Left cardiac atrium (tissue), 4 donors: ENCODE data around the gene DOCK10. TPM values are rescaled to one million over a fixed set of nuclear protein-coding genes. Genes with fewer than 3 reads are reported as not detected.

Experiments
- ATAC-seq, 2 donors: fragments of 200-7000 bp; cut with Tn5 transposase; one replicate each; pipeline ENCODE4 v1.9.1; 2020; ENCODE audit warnings: mild to moderate bottlenecking in 2 of 2, moderate library complexity in 2 of 2
- DNase-seq: peaks from one replicate; pipeline ENCODE4 v3.0.0-alpha.2; 2020
- intact Hi-C, 2 donors: fragments of 100-400 bp; cut with DNase I; formaldehyde crosslinking; loops; one replicate each; pipeline versions ENCODE4 v1.14.1 to v1.15.1; 2022 to 2023
- total RNA-seq, 2 donors: library from RNA; stranded (reverse); fragmentation: NEBNext Ultra II Directional; extraction: Animal tissue kit (Norgen Biotek cat#: 25700); gene quantifications; one replicate each; pipeline ENCODE4 v1.2.1, GENCODE V29; 2021
- donor health status: DM: no; HTN: yes; CAD: no.
- donor health status: DM: no; HTN: yes; CAD: no; lungs with severe emphysema.
- donor health status: DM: yes; HTN: yes; CAD: no.
- donor health status: Dilated cardiomyopathy.

Gene DOCK10
- total RNA-seq, 2 donors from 2014 or later, result 4.2 to 5.0 TPM

GRCh38 chr2:225020168-225020849, 22.0 kb downstream of the DOCK10 start:
- DNase-seq (no peak), ATAC-seq (no peak)
- intact Hi-C loops, result no loop called here

DNA sequence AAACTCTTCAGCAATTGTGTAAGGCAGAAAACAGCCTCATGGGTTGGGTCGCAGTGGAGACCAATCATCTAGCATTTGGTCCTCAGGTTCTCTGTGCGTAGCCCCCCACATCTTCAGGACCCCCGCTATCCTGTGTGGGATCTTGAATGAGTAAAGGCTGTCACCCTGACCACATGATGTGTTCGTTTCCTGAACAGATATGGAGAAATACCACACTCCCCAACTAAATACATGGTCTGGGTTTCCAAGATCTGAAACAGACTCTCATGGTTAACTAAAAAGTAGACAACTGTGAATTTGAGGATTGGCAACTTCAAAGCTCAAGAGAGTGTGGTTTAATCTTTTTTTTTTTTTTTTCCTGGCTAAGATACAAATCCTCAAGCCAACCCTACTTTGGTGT, 23.2 kb downstream of the DOCK10 start:
- intact Hi-C loops, result no loop called here
- DNase-seq, result no peak
- no peak for ATAC-seq

DNA sequence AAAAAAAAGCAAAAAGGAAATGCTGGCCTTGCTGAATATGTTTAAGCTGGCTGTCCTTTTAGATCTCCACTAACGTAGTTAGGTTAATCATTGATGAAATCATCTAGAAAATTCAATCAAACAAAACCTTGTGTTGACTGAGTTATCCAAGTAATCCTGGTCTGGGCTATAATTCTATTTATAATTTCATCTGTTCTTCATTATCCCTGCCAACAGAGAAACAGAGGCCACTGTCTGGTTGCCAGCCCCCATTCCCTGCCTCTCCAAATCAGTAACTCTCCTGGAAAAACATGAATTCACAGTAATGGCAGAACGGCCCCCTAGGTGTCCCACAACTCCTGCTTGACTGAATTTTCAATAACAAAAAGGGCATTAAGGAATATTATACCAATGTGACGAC, 24.6 kb downstream of the DOCK10 start:
- intact Hi-C loops, result no loop called here
- DNase-seq (no peak), ATAC-seq (no peak)

DNA sequence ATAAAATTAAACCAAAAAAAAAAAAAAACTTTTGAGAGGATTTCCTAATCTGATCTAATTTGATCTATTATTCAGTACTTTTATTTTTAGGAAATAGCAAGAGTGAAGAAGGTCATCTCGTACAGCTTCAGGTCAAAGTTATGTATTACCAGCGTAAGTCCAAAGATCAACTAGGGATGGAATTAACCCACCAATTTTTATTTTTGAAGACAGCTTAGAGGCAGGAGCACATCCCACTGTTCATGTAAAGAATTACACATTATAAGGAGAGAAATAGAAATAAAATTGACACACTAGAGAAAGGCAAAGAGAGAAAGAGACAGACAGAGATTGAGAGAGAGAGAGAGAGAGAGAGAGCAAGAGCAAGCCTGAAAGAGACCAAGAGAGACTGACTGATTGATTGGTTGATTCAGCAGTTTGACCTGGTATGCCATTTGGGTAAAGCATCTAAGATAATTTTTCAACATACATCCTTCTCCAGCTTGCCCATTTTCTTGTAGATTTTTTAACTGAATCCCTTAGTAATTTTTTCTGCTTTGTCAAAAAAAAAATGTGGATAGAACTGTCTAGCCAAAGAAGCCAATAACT, 25.1 kb downstream of the DOCK10 start:
- intact Hi-C loops, result no loop called here
- no peak for ATAC-seq
- DNase-seq, result no peak

GRCh38 chr2:225013425-225014365, 28.6 kb downstream of the DOCK10 start:
- ATAC-seq (no peak), DNase-seq (no peak)
- intact Hi-C loops, result no loop called here

GRCh38 chr2:225011585-225011984, 30.7 kb downstream of the DOCK10 start:
- intact Hi-C loops, result no loop called here
- no peak for ATAC-seq
- DNase-seq, result no peak

DNA sequence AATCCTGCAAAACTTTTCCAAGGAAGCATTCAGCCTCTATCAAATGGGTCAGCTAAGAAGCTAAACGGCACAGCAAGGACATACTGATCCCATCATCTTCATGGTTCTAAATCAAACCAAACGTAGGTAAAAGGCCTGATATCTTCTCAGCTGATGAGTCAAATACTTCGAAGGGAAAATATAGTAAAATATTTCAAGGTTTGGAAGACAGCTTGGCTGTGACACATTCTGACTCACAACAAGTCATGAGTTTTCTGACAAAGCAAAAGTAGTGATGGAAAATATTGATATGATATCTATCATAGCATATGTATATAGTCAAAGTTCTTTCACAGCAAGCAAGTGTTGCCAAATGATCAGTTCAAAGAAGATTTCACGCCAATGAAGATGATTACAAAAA, 31.5 kb downstream of the DOCK10 start:
- intact Hi-C loops, result no loop called here
- DNase-seq (no peak), ATAC-seq (no peak)

DNA sequence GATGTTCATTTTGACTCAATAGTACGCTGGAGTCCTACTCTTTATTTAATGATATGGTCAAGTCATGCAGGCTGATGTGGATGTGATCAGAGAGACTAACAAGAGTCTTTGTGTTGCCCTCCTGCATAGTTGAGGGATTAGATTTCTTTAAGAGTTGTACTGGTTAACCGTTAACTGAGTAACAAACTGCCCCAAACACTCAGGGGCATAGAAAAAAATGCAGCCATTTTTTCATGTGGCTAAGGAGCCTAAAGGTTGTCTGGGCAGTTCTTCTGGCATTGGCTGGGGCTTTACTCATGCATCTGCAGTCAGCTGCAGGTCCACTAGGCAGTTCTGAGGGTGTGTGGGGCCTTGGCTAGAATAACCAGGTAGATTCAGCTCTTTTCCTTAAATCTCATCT, 32.5 kb downstream of the DOCK10 start:
- DNase-seq (no peak), ATAC-seq (no peak)
- intact Hi-C loops, result no loop called here

DNA sequence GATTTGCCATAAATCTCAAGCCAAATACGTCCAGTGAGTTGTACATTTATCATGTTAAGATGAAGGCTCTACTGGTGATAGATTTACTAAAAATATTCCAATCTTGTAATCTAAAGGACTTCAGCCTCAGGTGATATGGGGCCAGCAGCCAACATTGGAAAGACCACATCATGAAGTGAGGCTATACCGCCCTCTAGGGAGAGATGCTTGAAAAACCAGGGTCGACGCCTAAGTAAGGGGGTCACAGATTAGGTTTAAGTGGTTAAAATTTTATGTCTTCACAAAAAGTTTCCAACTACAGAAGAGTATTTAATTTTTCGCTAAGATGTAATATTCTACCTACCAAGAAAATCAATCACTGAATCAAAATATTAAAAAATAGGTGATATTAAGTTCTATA, 33.3 kb downstream of the DOCK10 start:
- ATAC-seq (no peak), DNase-seq (no peak)
- intact Hi-C loops, result no loop called here

- no peak for DNase-seq
- intact Hi-C loops, result no loop called here
- ATAC-seq, result no peak
Measured at GRCh38 chr2:225008179-225008856, 34.0 kb downstream of the DOCK10 start.

- no peak for DNase-seq
- ATAC-seq, result no peak
- intact Hi-C loops, result no loop called here
Measured at GRCh38 chr2:225006730-225007129, 35.5 kb downstream of the DOCK10 start.

GRCh38 chr2:225004597-225004996, 37.7 kb downstream of the DOCK10 start:
- intact Hi-C loops, result no loop called here
- DNase-seq (no peak), ATAC-seq (no peak)

DNA sequence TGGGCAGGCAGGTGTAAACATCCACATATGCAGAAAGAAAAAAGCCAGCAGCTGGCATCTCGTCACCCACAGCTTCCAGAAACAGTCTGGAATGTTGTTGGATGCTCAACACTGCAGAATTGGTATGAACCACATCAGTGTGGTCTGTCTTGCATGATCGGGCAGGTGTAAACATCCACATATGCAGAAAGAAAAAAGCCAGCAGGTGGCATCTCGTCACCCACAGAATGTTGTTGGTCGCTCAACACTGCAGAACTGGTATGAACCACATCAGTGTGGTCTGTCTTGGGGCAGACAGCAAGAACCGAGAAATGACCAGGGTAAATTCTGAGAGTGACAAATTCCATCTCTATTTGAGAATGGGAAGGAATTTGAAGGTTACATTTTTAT, 39.6 kb downstream of the DOCK10 start:
- DNase-seq (no peak), ATAC-seq (no peak)
- intact Hi-C loops, result no loop called here

DNA sequence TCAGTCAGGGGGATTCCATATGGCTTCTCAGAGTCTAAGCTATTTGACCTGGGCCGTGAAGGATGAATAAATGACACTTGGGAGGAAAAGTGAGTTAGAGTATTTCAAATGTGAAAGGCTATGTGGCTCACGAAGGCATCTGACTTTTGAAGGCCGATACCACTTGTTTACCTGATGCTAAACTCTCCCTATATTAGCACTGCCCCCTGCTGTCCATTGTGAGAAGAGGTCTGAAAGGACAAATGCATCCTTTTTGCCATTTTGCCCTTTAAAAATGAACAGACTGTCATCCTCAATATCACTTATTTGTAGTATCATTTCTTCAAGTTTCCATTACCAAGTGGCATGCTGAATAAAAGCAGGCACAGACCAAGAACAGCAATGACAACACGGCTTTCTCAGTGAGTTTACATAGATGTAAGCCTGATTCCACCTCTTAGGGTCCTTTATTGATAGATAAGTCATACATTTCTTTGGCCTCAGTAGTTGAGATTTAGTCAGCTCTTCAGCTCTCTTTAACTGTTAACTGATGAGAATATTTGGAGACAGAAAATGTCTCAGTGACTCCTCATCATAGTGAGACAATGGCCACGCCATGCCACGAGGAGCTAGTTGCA, 40.1 kb downstream of the DOCK10 start:
- intact Hi-C loops, result no loop called here
- DNase-seq (no peak), ATAC-seq (peak; percentile 55)

GRCh38 chr2:224999754-225000153, 42.5 kb downstream of the DOCK10 start:
- intact Hi-C loops, result loop anchor here in 1 of 2 donors (10.0 kb wide), 1 partner anchor 155 kb away; no protein-coding TSS in a partner anchor
- ATAC-seq, result no peak
- DNase-seq, result no peak

DNA sequence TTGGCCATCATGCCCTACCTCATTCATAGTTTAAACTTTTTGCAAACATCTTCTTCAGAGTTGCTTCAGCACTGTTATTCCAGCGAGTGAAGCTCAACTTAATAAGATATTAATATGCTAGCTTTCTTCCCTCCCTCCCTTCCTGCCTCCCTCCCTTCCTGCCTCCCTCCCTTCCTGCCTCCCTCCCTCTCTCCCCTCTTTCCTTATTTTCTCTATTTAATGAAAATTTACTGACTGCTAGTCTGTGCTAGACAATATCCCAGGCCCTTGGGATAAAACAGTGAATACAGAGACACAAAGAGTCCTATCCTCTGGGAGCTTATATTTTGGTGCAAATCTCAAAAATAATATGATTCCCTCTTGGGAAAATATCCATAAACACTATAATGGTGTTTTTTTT, 42.9 kb downstream of the DOCK10 start:
- DNase-seq (no peak), ATAC-seq (no peak)
- intact Hi-C loops, result loop anchor here in 1 of 2 donors (10.0 kb wide), 1 partner anchor 155 kb away; no protein-coding TSS in a partner anchor

- no peak for DNase-seq
- intact Hi-C loops, result loop anchor here in 1 of 2 donors (10.0 kb wide), 1 partner anchor 153 kb away; no protein-coding TSS in a partner anchor
- peak; percentile 34 to 55 for ATAC-seq
Measured at GRCh38 chr2:224997802-224998201, 44.5 kb downstream of the DOCK10 start.

- intact Hi-C loops, result loop anchor here in 1 of 2 donors (10.0 kb wide), 1 partner anchor 151 kb away; no protein-coding TSS in a partner anchor
- ATAC-seq (no peak), DNase-seq (no peak)
Measured at GRCh38 chr2:224995419-224995818, 46.8 kb downstream of the DOCK10 start.
